GM12892 (cell line): ENCODE measurements around the gene WFS1.

ENCODE experiments used
- POLR2A ChIP-seq: IDR thresholded peaks from 2 replicates; pipeline ENCODE4 v1.6.1; 2011; ENCODE audit warnings: low read depth, low read length, control low read depth
- POLR2AphosphoS5 ChIP-seq: IDR thresholded peaks from 2 replicates; pipeline ENCODE4 v1.6.1; 2011; ENCODE audit warnings: low read depth, low read length, control low read depth
- TAF1 ChIP-seq: IDR thresholded peaks from 2 replicates; pipeline ENCODE4 v1.6.1; 2011; ENCODE audit warnings: low read depth, mild to moderate bottlenecking, control low read depth, low read length, borderline replicate concordance

GRCh38 chr4:6300359-6300758 lies 30.7 kb downstream of the WFS1 start:
- TF ChIP-seq POLR2AphosphoS5 (no peak), POLR2A (no peak), TAF1 (no peak)
